Ovary (tissue), 9 donors: Measurements from ENCODE around the gene FBN1. TPM values are rescaled to one million over a fixed set of nuclear protein-coding genes. Genes with fewer than 3 reads are reported as not detected.

ENCODE experiments used
- DNase-seq, 5 donors: peaks; one replicate each; pipeline ENCODE4 v3.0.0-alpha.2; 2019 to 2020
- H3K27ac ChIP-seq, 2 donors: fragments of 200-600 bp; one replicate each; pipeline versions ENCODE4 v1.5.1 to v1.8.0; 2019 to 2022
- H3K27me3 ChIP-seq: fragments of 200-600 bp; one replicate; pipeline ENCODE4 v1.8.0; 2022
- H3K36me3 ChIP-seq: fragments of 200-600 bp; sonication (generic); one replicate; pipeline ENCODE4 v1.5.1; 2019
- H3K4me1 ChIP-seq: one replicate; pipeline ENCODE4 v1.8.1; 2013; ENCODE audit warnings: mild to moderate bottlenecking, moderate library complexity; ENCODE audit not compliant: insufficient read depth
- H3K4me3 ChIP-seq: fragments of 200-600 bp; sonication (generic); one replicate; pipeline ENCODE4 v1.5.1; 2017
- H3K9me3 ChIP-seq, 2 donors: fragments of 200-600 bp in 1 of 2; sonication (generic) in 1 of 2; one replicate each; pipeline versions ENCODE4 v1.5.1 to v1.8.1; 2013 to 2019; ENCODE audit warnings: mild to moderate bottlenecking in 1 of 2, moderate library complexity in 1 of 2
- EP300 ChIP-seq: sonication (generic); formaldehyde crosslinking; IDR thresholded peaks from one replicate; pipeline ENCODE4 v1.6.1; 2017; ENCODE audit warnings: antibody characterized with exemption
- POLR2A ChIP-seq: fragments of 450-650 bp; IDR thresholded peaks from one replicate; pipeline ENCODE4 v1.6.1; 2017; ENCODE audit warnings: antibody characterized with exemption, mild to moderate bottlenecking, moderate library complexity
- WGBS, 3 donors: extraction: QIAGEN DNeasy Blood & Tissue Kit in 1 of 3; methylation state at CpG; one replicate each; pipeline versions ENCODE4 v1.1.5 to v1.1.7; 2013 to 2017; 5-methylcytosine and 5-hydroxymethylcytosine counted together
- intact Hi-C, 4 donors: fragments of 100-400 bp; cut with DNase I; formaldehyde crosslinking; loops; one replicate each; pipeline versions ENCODE4 v1.11.0 to v1.15.1; 2022 to 2023
- polyA plus RNA-seq, 2 donors: library from polyadenylated mRNA; stranded (reverse); fragments of 200-250 nt in 1 of 2; fragments of 350-450 nt in 1 of 2; fragmentation: Illumina TruSeq in 1 of 2; extraction: RNeasy Lipid Tissue Mini Kit (QIAGEN cat#74804) in 1 of 2; gene quantifications; one replicate each; pipeline ENCODE4 v1.2.3, GENCODE V29; 2013 to 2014
- total RNA-seq, 7 donors: library from RNA; depleted of rRNA in 2 of 7; stranded (reverse); fragments of >200 nt in 2 of 7; fragmentation: NEBNext Ultra II Directional in 3 of 7; extraction: Animal tissue kit (Norgen Biotek cat#: 25700) in 3 of 7; gene quantifications; one replicate each; pipeline versions ENCODE4 v1.1.0 to v1.2.4, GENCODE V29; 2016 to 2023
- TF ChIP-seq, protein P1 (sequence below), 3 donors: fragments of 450-650 bp in 2 of 3; fragments of 200-600 bp in 1 of 3; IDR thresholded peaks; one replicate each; pipeline versions ENCODE4 v1.5.1 to v1.8.0; 2016 to 2022; ENCODE audit warnings: antibody characterized with exemption in 3 of 3, mild to moderate bottlenecking in 1 of 3
- donor health status: DM: no; HTN: no; CAD: no; lungs with moderate emphysema.
- donor health status: DM: no; HTN: no; CAD: no.
- donor health status: Bipolar disorder and iron deficiency.
- donor health status: DM: yes; HTN: yes; CAD: no.
- donor health status: DM: no; HTN: no; CAD: no.
- donor health status: DM: yes; HTN: yes; CAD: no.

The FBN1 gene
- total and polyA plus RNA-seq, 9 donors = 62.5 to 159 (median 97.4) TPM

GRCh38 chr15:48554112-48554511 is 91.4 kb downstream of the FBN1 start:
- intact Hi-C loops = no loop called here
- Histone ChIP-seq H3K4me1 (peaks cover 11% of the 10 kb centered on the region), H3K36me3 (no peaks in the 10 kb centered on the region), H3K4me3 (no peak overlapping the region), H3K27me3 (no peaks in the 10 kb centered on the region), H3K9me3 (no peaks in the 10 kb centered on the region), H3K27ac (no peak overlapping the region)
- no peak for DNase-seq
- TF ChIP-seq EP300 (no peak), POLR2A (no peak)
- TF ChIP-seq, protein P1, sequence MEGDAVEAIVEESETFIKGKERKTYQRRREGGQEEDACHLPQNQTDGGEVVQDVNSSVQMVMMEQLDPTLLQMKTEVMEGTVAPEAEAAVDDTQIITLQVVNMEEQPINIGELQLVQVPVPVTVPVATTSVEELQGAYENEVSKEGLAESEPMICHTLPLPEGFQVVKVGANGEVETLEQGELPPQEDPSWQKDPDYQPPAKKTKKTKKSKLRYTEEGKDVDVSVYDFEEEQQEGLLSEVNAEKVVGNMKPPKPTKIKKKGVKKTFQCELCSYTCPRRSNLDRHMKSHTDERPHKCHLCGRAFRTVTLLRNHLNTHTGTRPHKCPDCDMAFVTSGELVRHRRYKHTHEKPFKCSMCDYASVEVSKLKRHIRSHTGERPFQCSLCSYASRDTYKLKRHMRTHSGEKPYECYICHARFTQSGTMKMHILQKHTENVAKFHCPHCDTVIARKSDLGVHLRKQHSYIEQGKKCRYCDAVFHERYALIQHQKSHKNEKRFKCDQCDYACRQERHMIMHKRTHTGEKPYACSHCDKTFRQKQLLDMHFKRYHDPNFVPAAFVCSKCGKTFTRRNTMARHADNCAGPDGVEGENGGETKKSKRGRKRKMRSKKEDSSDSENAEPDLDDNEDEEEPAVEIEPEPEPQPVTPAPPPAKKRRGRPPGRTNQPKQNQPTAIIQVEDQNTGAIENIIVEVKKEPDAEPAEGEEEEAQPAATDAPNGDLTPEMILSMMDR (IDR thresholded peaks at IDR 0.05) = no peak
- WGBS, 3 donors = 62 to 68% (median 65%) methylated on average over 5 of the region's 5 CpGs

DNA sequence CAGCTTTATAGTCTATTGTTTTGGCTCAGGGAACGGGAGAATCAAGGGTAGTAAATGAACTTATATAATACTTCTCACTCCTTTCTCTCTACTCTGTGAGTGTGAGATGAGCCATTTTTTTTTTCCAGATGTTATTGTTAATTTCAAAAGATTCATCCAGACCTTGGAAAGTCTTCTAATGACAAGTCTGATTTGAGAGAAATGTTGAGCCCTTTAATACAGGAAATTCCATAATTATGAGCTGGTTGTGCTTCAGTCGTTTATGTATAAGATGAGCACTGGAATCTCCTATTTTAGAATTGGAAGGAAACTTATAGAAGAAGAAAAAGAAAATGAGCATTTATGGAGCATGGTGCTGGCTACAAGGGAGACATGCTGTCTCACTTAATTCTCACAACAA is 92.0 kb downstream of the FBN1 start:
- Histone ChIP-seq H3K27ac (no peak overlapping the region), H3K36me3 (no peaks in the 10 kb centered on the region), H3K4me1 (peaks cover 9% of the 10 kb centered on the region), H3K4me3 (no peak overlapping the region), H3K9me3 (no peaks in the 10 kb centered on the region), H3K27me3 (no peaks in the 10 kb centered on the region)
- WGBS, 3 donors = 32 to 44% (median 43%) methylated on average over 2 of the region's 2 CpGs
- DNase-seq = no peak
- TF ChIP-seq EP300 = no peak
- TF ChIP-seq POLR2A = no peak
- TF ChIP-seq, protein P1 (IDR thresholded peaks at IDR 0.05) = no peak
- intact Hi-C loops = no loop called here

- H3K27me3 ChIP-seq = no peaks in the 10 kb centered on the region
- no peak overlapping the region for H3K4me3 ChIP-seq
- H3K9me3 ChIP-seq = no peaks in the 10 kb centered on the region
- DNase-seq = no peak
- H3K27ac ChIP-seq = no peak overlapping the region
- intact Hi-C loops = no loop called here
- no peaks in the 10 kb centered on the region for H3K36me3 ChIP-seq
- no peak for TF ChIP-seq EP300
- TF ChIP-seq POLR2A = no peak
- TF ChIP-seq, protein P1 (IDR thresholded peaks at IDR 0.05) = no peak
- H3K4me1 ChIP-seq = peaks cover 5% of the 10 kb centered on the region
- 78 to 82% (median 79%) methylated on average over 3 of the region's 3 CpGs for WGBS, 3 donors
Observed at GRCh38 chr15:48550822-48551525, 94.5 kb downstream of the FBN1 start.

DNA sequence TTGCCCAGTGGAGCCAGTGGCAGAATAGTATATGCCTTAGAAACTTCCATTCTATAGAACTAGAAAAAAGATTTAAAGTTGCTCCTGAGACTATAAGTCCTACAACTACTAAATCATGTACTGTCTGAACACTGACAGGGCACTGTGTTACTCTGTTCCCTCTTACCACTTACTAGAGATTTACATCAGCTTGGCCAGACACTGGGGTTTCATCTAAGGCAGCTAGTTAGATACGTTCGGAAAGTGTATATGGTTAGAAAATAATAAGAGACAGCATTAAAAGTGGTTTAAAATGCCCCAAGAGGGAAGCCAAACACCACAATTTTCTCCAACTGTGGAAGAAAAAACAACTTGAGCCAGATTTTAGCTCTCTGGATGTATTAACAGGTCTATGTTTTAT is 97.1 kb downstream of the FBN1 start:
- H3K36me3 ChIP-seq = no peaks in the 10 kb centered on the region
- no peaks in the 10 kb centered on the region for H3K9me3 ChIP-seq
- H3K4me1 ChIP-seq = peaks cover 3% of the 10 kb centered on the region
- WGBS, 3 donors = 78 to 83% (median 80%) methylated on average over 2 of the region's 2 CpGs
- H3K27me3 ChIP-seq = no peaks in the 10 kb centered on the region
- no peak for DNase-seq
- H3K27ac ChIP-seq = no peak overlapping the region
- no peak for TF ChIP-seq EP300
- TF ChIP-seq, protein P1 (IDR thresholded peaks at IDR 0.05) = no peak
- TF ChIP-seq POLR2A = no peak
- H3K4me3 ChIP-seq = no peak overlapping the region
- intact Hi-C loops = no loop called here
